ENCODE data around the gene BID.
A peak's percentile ranks its signal among the peaks of the same experiment; 100 is the strongest.
"Not testable (repeated sequence)": the region's sequence is repeated elsewhere in the genome, so short reads cannot be mapped to it uniquely, and the experiment has no call there.

The BID gene

GRCh38 chr22:17705951-17706900 lies 68.0 kb downstream of the BID start:
- DNase-seq (ENCODE audit: low read depth in 2 of 2, low spot score in 1 of 2): peak in 1 of 2 donors; percentile 2

- no peak for DNase-seq (ENCODE audit: low read depth in 2 of 2, low spot score in 1 of 2)
Measured at GRCh38 chr22:17705546-17705945, 68.7 kb downstream of the BID start.

- DNase-seq (ENCODE audit: low read depth in 2 of 2, low spot score in 1 of 2): no peak
Measured at GRCh38 chr22:17703811-17704210, 70.5 kb downstream of the BID start.

- DNase-seq (ENCODE audit: low read depth in 2 of 2, low spot score in 1 of 2): no peak
Measured at GRCh38 chr22:17700778-17701177, 73.5 kb downstream of the BID start.

GRCh38 chr22:17699696-17700340 lies 74.5 kb downstream of the BID start:
- DNase-seq (ENCODE audit: low read depth in 2 of 2, low spot score in 1 of 2): no peak

- DNase-seq (ENCODE audit: low read depth in 2 of 2, low spot score in 1 of 2): no peak
Measured at GRCh38 chr22:17698948-17699347, 75.3 kb downstream of the BID start.

- DNase-seq (ENCODE audit: low read depth in 2 of 2, low spot score in 1 of 2): not testable (repeated sequence)
Measured at GRCh38 chr22:17698276-17698675, 76.0 kb downstream of the BID start.

- DNase-seq (ENCODE audit: low read depth in 2 of 2, low spot score in 1 of 2): not testable (repeated sequence)
Measured at GRCh38 chr22:17697196-17697595, 77.1 kb downstream of the BID start.

- no peak for DNase-seq (ENCODE audit: low read depth in 2 of 2, low spot score in 1 of 2)
Measured at GRCh38 chr22:17695986-17696385, 78.3 kb downstream of the BID start.

- no peak for DNase-seq (ENCODE audit: low read depth in 2 of 2, low spot score in 1 of 2)
Measured at GRCh38 chr22:17694752-17695151, 79.5 kb downstream of the BID start.

- DNase-seq (ENCODE audit: low read depth in 2 of 2, low spot score in 1 of 2): no peak
Measured at GRCh38 chr22:17694193-17694592, 80.1 kb downstream of the BID start.

- no peak for DNase-seq (ENCODE audit: low read depth in 2 of 2, low spot score in 1 of 2)
Measured at GRCh38 chr22:17692841-17693240, 81.4 kb downstream of the BID start.

- no peak for DNase-seq (ENCODE audit: low read depth in 2 of 2, low spot score in 1 of 2)
Measured at GRCh38 chr22:17684245-17684644, 90.0 kb downstream of the BID start.

Measured in stimulated activated CD8-positive, alpha-beta memory T cell treated with anti-CD3 and anti-CD28 coated beads, Interleukin-4, amount 100 ng/mL, for 4 hours (primary cell).